ENCODE data around the gene HSPB7.
"Not testable (repeated sequence)": the region's sequence is repeated elsewhere in the genome, so short reads cannot be mapped to it uniquely, and the experiment has no call there.

The HSPB7 gene

DNA sequence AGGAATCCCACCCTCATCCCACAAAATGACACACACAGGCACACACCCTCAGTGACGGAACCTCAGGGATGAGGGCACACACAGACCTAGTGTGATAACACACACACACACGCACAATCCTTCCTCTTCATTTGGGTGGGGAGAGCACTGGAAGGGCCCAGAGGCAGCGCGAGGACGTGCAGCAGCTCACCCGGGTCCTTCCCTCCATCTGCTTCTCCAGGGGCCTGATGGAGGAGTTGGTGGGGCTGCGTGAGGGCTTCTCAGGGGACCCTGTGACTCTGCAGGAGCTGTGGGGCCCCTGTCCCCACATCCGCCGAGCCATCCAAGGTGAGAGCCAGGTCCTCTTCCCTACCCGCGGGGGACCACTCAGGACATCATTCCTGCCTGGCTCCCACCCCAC, 4.5 kb upstream of the HSPB7 start:
- H3K27ac ChIP-seq, result no peak overlapping the region
- TF ChIP-seq ZFX (IDR thresholded peaks at IDR 0.05), result no peak
- TF ChIP-seq CTCF (conservative IDR thresholded peaks at IDR 0.05), result no peak

DNA sequence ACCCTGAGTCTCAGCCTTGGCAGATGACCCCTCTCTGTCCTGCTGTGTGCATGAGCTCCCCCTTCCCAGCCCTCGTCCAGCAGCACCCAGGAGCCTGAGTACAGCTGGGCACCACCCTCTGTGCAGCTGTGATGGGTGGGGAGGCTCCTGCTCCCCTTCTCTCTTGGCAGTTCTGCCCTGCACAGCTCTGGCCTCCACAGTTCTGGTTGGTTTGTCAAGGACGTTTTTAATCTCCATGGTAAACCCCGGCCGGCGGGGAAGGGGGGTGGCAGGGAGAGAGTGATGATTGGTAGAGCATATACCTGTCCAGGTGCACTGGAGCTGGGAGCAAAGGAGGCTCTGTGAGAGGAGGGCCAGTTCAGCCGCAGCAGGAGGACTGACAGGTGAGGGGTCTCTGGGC, 3.8 kb upstream of the HSPB7 start, which contains the start of gene CLCNKA:
Gene CLCNKA, plus strand, starts transcription at position 356 of the 400 bp plus-strand sequence. CDS start 584 bp downstream, outside the sequence.
- H3K27ac ChIP-seq, result no peak within 1 kb of the TSS
- no peak for TF ChIP-seq CTCF (conservative IDR thresholded peaks at IDR 0.05)
- TF ChIP-seq ZFX (IDR thresholded peaks at IDR 0.05), result no peak

GRCh38 chr1:16020878-16021277, 3.0 kb upstream of the HSPB7 start:
- H3K27ac ChIP-seq, result not testable (repeated sequence)

GRCh38 chr1:16020325-16020724, 2.5 kb upstream of the HSPB7 start:
- TF ChIP-seq ZFX (IDR thresholded peaks at IDR 0.05) (no peak), CTCF (conservative IDR thresholded peaks at IDR 0.05) (no peak)

DNA sequence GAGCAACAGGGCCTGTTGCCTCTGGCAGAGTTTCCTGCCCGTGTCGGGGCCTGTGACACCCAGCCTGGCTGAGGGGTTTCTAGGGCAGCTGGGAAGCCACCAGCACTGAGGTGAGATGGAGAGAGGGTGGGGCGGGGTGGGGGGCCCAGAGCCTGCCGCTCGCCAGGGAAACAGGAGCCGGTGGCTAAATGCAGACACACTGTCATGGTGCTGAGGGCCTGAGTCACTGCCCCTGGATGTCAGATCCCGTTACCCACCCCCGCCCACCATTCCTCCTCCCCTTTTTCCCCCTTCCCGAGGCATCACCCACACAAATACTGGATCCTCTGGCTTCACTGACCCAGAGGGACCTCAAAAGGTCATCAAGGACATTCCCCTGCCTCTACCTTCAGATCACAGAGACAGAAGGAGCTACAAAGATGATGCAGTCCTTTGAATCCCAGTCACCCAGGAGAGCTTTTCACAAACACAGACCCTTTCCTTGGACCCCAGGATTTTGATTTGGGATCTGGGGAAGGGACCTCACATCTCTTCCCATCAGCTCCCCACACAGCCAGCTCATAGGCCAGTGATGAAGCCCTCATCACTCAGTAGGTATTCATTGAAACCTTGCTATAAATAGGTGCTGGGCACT, 1.9 kb upstream of the HSPB7 start:
- H3K27ac ChIP-seq, result no peak overlapping the region
- TF ChIP-seq ZFX (IDR thresholded peaks at IDR 0.05) (no peak), CTCF (conservative IDR thresholded peaks at IDR 0.05) (no peak)

More at GRCh38 chr1:16020325-16020724, 2.5 kb upstream of the HSPB7 start:
- no peak overlapping the region for H3K27ac ChIP-seq

DNA sequence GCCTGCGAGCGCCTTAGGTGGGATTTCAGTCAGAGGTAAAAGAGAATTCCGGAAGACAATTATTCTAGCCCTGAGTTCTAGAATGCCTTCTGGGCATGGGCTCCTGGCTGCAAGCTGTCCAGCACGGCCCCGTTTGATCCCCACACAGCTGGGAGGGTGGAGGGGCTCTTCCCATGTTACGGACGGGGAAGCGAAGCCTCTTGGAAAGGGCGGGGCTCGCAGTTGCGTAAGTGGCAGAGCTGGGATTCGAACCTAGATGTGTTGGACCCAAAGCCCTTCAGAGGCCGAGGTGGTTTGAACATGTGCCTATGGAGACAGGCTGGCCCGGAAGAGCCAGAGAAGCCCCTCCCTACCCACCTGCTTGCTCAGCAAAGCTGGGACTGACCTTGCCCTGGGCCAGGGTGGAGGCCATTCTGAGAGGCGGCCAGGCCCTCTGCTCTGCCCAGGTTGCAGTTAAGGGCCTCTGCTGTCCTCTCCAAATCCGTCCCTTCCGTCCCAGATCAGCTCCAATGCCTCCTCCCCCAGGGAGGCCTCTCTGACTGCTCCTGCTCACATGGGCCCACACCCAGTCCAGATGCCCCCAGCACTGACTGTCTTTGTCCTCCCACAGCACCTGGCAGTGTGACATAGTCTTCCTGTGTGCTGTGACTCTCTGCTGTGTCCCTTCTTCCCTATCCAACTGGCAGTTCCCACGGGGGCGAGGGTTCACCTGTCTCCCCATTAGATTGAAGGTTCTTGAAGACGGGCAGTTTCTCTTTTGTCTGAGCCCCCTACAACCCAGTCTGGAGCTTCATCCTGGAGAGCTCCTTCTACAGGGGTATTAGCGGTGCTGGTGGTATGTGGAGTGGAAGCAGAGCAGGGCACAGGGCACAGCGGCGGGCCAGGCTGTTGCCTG, 1.2 kb upstream of the HSPB7 start:
- H3K27ac ChIP-seq, result no peak overlapping the region
- TF ChIP-seq CTCF (conservative IDR thresholded peaks at IDR 0.05) (no peak), ZFX (IDR thresholded peaks at IDR 0.05) (no peak)

DNA sequence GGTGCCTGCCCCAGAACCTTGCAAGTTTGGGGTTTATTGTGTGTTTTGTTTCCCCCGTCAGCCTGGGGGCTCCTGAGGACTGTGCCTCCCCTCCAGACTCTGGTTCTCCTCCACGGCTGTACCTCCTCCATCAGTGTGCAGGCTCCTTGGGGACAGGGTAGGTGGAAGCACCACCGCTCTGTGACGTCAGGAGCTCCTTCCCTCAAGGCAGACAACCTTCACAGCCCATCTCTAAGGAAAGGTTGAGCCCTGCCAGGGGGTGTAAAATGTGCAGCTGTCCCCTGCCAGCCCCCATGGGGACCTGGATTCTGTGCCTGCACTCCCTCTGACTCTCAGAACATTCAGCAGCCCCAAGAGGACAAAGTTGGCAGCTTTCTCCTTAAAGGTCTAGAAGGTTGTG, 465 bp upstream of the HSPB7 start:
- TF ChIP-seq CTCF (conservative IDR thresholded peaks at IDR 0.05) (no peak), ZFX (IDR thresholded peaks at IDR 0.05) (no peak)
- H3K27ac ChIP-seq, result no peak overlapping the region

All from C4-2B (cell line).